ENCODE measurements around the gene BRD3OS. TPM values are rescaled to one million over a fixed set of nuclear protein-coding genes. Genes with fewer than 3 reads are reported as not detected.

BRD3OS gene
- total RNA-seq, 1 donor: 26.2 TPM

- peak overlapping the region; percentile 63 for H3K4me3 ChIP-seq (ENCODE audit: low read depth, low read length)
- no peak for TF ChIP-seq CTCF (IDR thresholded peaks at IDR 0.05; ENCODE audit: insufficient read depth, low read length)
- no peak for DNase-seq (ENCODE audit: low read depth)
Measured at GRCh38 chr9:134024214-134024792, 978 bp upstream of the BRD3OS start.

- peak; percentile 33 for DNase-seq (ENCODE audit: low read depth)
- peak overlapping the region; percentile 91 for H3K4me3 ChIP-seq (ENCODE audit: low read depth, low read length)
- TF ChIP-seq CTCF (IDR thresholded peaks at IDR 0.05; ENCODE audit: insufficient read depth, low read length): peak; percentile 27
Measured at GRCh38 chr9:134025606-134026541, 593 bp downstream of the BRD3OS start.

GRCh38 chr9:134026581-134026980 lies 1.3 kb downstream of the BRD3OS start:
- TF ChIP-seq CTCF (IDR thresholded peaks at IDR 0.05; ENCODE audit: insufficient read depth, low read length): no peak
- peak overlapping the region; percentile 91 for H3K4me3 ChIP-seq (ENCODE audit: low read depth, low read length)
- DNase-seq (ENCODE audit: low read depth): no peak

- H3K4me3 ChIP-seq (ENCODE audit: low read depth, low read length): no peak overlapping the region
- TF ChIP-seq CTCF (IDR thresholded peaks at IDR 0.05; ENCODE audit: insufficient read depth, low read length): no peak
- DNase-seq (ENCODE audit: low read depth): no peak
Measured at GRCh38 chr9:134026981-134027380, 1.7 kb downstream of the BRD3OS start.

DNA sequence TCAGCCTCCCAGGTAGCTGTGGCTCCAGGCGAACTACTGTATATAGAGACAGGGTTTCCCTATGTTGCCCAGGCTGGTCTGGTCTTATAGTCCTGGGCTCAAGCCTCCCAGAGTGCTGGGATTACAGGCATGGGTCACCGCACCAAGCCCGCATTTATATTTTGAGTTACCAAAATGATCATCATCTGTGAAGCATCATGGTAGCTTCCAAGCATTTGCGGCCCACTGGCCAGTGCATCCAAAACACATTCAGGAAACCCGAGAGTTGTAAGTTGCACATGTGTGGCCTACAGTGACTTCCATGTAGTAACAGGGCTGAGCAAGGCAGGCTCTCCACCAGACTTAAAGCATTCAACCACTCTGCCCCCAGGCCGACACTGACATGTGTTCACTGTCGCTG lies 2.3 kb downstream of the BRD3OS start:
- DNase-seq (ENCODE audit: low read depth): no peak
- no peak overlapping the region for H3K4me3 ChIP-seq (ENCODE audit: low read depth, low read length)
- TF ChIP-seq CTCF (IDR thresholded peaks at IDR 0.05; ENCODE audit: insufficient read depth, low read length): no peak

DNA sequence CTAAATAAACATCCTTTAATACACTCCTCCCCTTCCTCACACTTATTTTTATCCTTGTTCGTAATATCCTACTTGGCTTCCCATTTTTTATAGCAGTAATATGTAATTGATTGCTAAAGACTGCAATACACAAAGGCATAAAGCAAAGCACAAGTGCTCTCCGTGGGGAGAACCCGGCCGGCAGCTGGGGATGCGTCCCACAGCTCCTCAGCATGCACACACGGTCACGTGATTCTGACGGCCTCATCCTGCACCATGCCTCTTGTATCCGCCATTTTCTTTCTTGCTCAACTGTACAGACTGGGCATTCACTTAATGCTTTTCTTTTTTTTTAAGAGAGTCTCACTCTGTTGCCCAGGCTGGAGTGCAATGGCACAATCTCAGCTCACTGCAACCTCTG lies 2.8 kb downstream of the BRD3OS start:
- no peak overlapping the region for H3K4me3 ChIP-seq (ENCODE audit: low read depth, low read length)
- no peak for DNase-seq (ENCODE audit: low read depth)
- no peak for TF ChIP-seq CTCF (IDR thresholded peaks at IDR 0.05; ENCODE audit: insufficient read depth, low read length)
